C1 segment of cervical spinal cord (tissue), 14 donors: Measurements from ENCODE around the gene C19orf47.
A peak's percentile ranks its signal among the peaks of the same experiment; 100 is the strongest.
"Not testable (repeated sequence)": the region's sequence is repeated elsewhere in the genome, so short reads cannot be mapped to it uniquely, and the experiment has no call there.

Source experiments
- DNase-seq, 14 donors: peaks; one replicate each; lab custom pipeline; 2025; lab: John Stamatoyannopoulos, UW

The C19orf47 gene

DNA sequence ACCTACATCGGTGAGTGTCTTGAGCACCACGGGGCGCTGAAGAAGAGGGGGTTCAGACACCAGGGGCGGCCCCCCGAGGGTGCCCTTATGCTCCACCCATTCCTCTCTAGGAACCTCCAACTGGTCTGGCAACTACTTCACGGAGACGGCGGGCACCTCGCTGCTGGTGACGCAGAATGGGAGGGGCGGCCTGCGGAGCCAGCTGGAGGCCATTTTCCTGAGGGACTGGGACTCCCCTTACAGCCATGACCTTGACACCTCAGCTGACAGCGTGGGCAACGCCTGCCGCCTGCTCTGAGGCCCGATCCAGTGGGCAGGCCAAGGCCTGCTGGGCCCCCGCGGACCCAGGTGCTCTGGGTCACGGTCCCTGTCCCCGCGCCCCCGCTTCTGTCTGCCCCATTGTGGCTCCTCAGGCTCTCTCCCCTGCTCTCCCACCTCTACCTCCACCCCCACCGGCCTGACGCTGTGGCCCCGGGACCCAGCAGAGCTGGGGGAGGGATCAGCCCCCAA, 29.7 kb upstream of the C19orf47 start:
- no peak for DNase-seq

- DNase-seq = no peak
These were observed 28.2 kb upstream of the C19orf47 start for GRCh38 chr19:40376286-40376862.

- DNase-seq = no peak
These were observed 25.9 kb upstream of the C19orf47 start for GRCh38 chr19:40374084-40374483.

- DNase-seq = no peak
These were observed 23.6 kb upstream of the C19orf47 start for GRCh38 chr19:40371802-40372122.

- DNase-seq = no peak
These were observed 23.0 kb upstream of the C19orf47 start for GRCh38 chr19:40370997-40371801.

GRCh38 chr19:40370253-40370652, 22.1 kb upstream of the C19orf47 start:
- DNase-seq = not testable (repeated sequence)

DNA sequence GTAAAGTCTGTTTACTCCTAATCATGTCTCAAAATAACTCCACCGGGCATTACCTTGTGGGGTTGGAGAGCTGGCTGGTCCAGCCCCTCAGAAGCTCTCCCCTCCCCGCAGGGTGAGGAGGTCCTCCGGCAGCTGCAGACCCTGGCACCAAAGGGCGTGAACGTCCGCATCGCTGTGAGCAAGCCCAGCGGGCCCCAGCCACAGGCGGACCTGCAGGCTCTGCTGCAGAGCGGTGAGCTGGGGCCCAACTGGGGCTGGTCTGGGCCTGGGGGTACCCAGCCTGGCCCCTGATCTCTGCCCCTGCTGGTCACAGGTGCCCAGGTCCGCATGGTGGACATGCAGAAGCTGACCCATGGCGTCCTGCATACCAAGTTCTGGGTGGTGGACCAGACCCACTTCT, 21.6 kb upstream of the C19orf47 start:
- DNase-seq = no peak

GRCh38 chr19:40367577-40368434, 19.6 kb upstream of the C19orf47 start:
- DNase-seq = no peak

- DNase-seq = no peak
These were observed 18.7 kb upstream of the C19orf47 start for GRCh38 chr19:40366697-40367561.

DNA sequence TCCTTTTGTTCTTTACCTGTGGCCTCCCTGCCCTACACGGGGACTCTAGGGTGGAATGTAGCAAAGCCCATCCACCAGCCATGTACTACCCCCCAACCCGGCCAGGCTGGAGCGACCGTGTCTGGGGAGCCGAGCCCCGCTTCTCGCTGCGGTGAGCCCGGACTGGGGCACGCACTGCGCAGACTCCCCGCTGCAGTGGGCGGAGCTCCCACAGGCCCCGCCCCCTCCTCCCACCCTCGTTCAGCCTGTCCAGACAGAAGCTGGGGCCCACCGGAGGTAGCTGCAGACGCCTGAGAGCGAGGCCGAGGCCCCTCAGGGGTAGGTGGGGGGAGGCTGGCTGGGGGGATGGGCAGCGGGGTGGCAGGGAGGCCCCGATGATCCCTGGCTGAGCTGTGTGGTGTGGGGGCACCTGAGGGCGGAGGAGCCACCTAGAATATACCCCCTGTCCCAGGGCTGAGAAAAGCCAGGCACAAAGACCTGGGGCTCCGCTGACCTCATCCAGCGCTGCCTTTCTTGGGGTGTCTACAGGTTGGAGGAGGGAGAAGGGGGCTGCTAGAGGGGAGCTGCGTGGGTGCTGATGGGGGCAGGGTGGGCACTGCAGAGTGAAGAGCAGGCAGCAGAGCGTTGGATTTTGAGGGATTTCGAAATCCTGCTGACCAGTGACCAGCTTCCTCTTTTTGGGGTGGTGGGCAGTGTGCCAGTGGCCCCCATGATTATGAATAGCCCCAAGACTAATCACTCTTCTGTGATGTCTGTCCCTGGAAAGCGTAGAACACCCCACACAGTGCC, 17.6 kb upstream of the C19orf47 start:
- peak in 13 of 14 donors; percentile 4 to 75 (median 33) for DNase-seq

- no peak for DNase-seq
These were observed 16.8 kb upstream of the C19orf47 start for GRCh38 chr19:40365010-40365409.

DNA sequence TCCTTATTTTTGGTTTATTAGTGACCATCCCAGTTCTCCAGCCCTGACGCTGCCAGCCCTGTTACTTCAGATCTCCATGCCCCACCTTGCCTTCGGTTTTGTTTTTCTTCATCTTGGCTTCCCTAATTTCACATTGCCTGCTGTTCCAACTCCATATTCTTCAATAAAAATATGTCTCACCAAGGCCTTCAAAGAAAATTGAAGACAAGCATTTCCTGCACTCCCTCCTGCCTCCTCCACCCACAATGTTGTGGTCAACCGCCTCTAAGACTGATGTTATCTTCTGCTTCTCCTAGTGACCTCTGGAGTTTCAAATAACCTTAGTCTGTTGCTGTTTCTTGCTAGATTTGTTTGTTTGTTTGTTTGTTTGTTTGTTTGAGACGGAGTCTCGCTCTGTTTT, 14.9 kb upstream of the C19orf47 start:
- DNase-seq = no peak

GRCh38 chr19:40362160-40362559, 14.0 kb upstream of the C19orf47 start:
- DNase-seq = no peak

DNA sequence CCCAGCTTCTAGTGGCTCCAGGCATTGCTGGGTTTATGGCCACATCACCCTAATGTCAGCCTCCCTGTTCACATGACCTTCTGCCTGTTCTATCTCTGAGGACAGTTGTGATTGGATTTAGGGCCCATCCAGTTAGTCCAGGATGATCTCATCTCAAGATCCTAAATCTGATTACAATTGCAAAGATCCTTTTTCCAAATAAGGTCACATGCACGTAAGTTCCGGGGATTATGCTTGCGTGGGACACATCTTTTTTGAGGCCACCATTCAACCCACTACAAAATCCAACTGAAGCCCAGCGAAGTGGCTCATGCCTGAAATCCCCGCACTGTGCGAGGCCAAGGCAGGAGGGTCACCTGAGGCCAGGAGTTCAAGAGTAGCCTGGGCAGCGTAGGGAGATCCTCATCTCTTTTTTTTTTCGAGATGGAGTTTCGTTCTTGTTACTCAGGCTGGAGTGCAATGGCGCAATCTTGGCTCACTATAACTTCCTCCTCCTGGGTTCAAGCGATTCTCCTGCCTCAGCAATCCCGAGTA, 12.6 kb upstream of the C19orf47 start:
- DNase-seq = peak in 1 of 14 donors; percentile 2

GRCh38 chr19:40360020-40360707, 12.0 kb upstream of the C19orf47 start:
- DNase-seq = no peak

- DNase-seq = peak in 7 of 14 donors; percentile 6 to 40 (median 26)
These were observed 10.6 kb upstream of the C19orf47 start for GRCh38 chr19:40358773-40359172.

DNA sequence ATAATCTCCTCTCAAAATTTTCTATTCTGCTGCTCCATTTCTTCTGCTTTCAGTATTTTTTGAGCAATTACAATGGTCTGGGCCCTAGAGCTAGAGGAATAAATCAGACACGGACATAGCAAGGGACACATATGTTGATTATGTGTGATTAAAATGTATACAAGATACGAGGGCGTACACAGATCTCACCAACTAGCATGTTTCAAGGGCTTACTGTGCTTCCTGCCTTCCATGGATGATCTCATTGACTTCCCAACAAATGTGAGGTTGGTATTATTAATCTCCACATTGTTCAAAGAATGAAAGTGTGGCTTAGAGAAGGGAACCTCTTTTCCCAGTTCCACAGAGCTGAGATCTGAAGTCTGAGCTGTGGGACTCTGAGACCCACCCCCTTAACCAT, 9.4 kb upstream of the C19orf47 start:
- no peak for DNase-seq

- no peak for DNase-seq
These were observed 8.7 kb upstream of the C19orf47 start for GRCh38 chr19:40356681-40357595.
